BJ (cell line): ENCODE data around the gene ARHGAP4. TPM values are rescaled to one million over a fixed set of nuclear protein-coding genes. Genes with fewer than 3 reads are reported as not detected.

Source experiments
- CTCF ChIA-PET: fragments of 350-600 bp; formaldehyde crosslinking; extraction: SDS; loops from one replicate; lab custom pipeline; 2021; ENCODE audit warnings: antibody characterized with exemption, inconsistent platforms; lab: Yijun Ruan, JAX
- POLR2A ChIA-PET: fragments of 300-600 bp; sonication (Branson Sonifier 250); formaldehyde crosslinking; extraction: SDS; loops from one replicate; lab custom pipeline; 2021; ENCODE audit warnings: antibody characterized with exemption; lab: Charles Lee
- DNase-seq: peaks from one replicate; pipeline ENCODE4 v3.0.0-alpha.2; 2011; ENCODE audit warnings: low read depth
- H3K27me3 ChIP-seq: 2 replicates; pipeline ENCODE4 v1.6.0; 2011; ENCODE audit warnings: low read length; ENCODE audit not compliant: control insufficient read depth, insufficient read depth
- H3K36me3 ChIP-seq: 2 replicates; pipeline ENCODE4 v1.5.1; 2011; ENCODE audit warnings: low read length; ENCODE audit not compliant: control insufficient read depth, insufficient read depth
- H3K4me3 ChIP-seq: 2 replicates; pipeline ENCODE4 v1.5.1; 2011; ENCODE audit warnings: low read depth, mild to moderate bottlenecking, control low read depth, low read length
- CTCF ChIP-seq: IDR thresholded peaks from 2 replicates; pipeline ENCODE4 v1.5.1; 2011; ENCODE audit warnings: low read depth, mild to moderate bottlenecking, control low read depth, inconsistent platforms, low read length, moderate library complexity; ENCODE audit not compliant: insufficient read depth
- polyA plus RNA-seq: library from polyadenylated mRNA; depleted of rRNA; stranded (reverse); fragments of >200 nt; gene quantifications from 2 replicates; pipeline ENCODE4 v1.2.3, GENCODE V29; 2011

The ARHGAP4 gene
- polyA plus RNA-seq, 1 experiment: 0.82 TPM

GRCh38 chrX:153866302-153867019 lies 59.6 kb downstream of the ARHGAP4 start:
- H3K36me3 ChIP-seq: peaks cover 6% of the 10 kb centered on the region
- POLR2A ChIA-PET: no interaction called here
- no peak for DNase-seq
- CTCF ChIA-PET: no interaction called here
- no peaks in the 10 kb centered on the region for H3K27me3 ChIP-seq
- TF ChIP-seq CTCF: no peak
- no peak overlapping the region for H3K4me3 ChIP-seq

DNA sequence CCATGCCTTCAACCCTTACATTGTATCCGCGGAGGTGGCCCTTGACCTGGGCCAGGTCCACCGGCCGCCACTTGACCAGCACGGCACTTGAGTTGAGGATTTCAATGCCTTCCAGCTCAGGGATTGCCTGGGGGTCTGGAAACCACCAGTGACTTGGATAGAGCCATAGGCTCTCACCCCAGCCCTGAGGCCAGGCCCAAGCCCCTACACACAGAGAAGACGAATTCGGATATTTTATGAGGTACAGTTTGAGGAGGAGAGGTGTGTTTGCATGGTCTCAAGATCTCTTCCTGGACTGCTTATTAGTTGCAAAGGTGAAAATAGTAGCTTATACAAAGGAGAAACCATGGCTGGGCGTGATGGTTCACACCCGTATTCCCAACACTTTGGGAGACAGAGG lies 60.4 kb downstream of the ARHGAP4 start:
- TF ChIP-seq CTCF: no peak
- Histone ChIP-seq H3K4me3 (no peak overlapping the region), H3K27me3 (no peaks in the 10 kb centered on the region), H3K36me3 (peaks cover 6% of the 10 kb centered on the region)
- ChIA-PET CTCF (no interaction called here), POLR2A (no interaction called here)
- no peak for DNase-seq

- H3K4me3 ChIP-seq: no peak overlapping the region
- H3K27me3 ChIP-seq: no peaks in the 10 kb centered on the region
- peaks cover 6% of the 10 kb centered on the region for H3K36me3 ChIP-seq
- CTCF ChIA-PET: no interaction called here
- no peak for DNase-seq
- POLR2A ChIA-PET: no interaction called here
- no peak for TF ChIP-seq CTCF
These were observed 60.8 kb downstream of the ARHGAP4 start for GRCh38 chrX:153865321-153865580.

GRCh38 chrX:153864561-153865320 lies 61.3 kb downstream of the ARHGAP4 start:
- no peak for DNase-seq
- Histone ChIP-seq H3K4me3 (no peak overlapping the region), H3K27me3 (no peaks in the 10 kb centered on the region), H3K36me3 (peaks cover 4% of the 10 kb centered on the region)
- no peak for TF ChIP-seq CTCF
- ChIA-PET POLR2A (no interaction called here), CTCF (no interaction called here)

- ChIA-PET POLR2A (no interaction called here), CTCF (no interaction called here)
- peaks cover 3% of the 10 kb centered on the region for H3K36me3 ChIP-seq
- no peak for TF ChIP-seq CTCF
- H3K27me3 ChIP-seq: no peaks in the 10 kb centered on the region
- no peak for DNase-seq
- H3K4me3 ChIP-seq: no peak overlapping the region
These were observed 62.0 kb downstream of the ARHGAP4 start for GRCh38 chrX:153864101-153864500.
